Measurements from ENCODE around the gene TBPL1.
A peak's percentile ranks its signal among the peaks of the same experiment; 100 is the strongest.

Gene TBPL1

DNA sequence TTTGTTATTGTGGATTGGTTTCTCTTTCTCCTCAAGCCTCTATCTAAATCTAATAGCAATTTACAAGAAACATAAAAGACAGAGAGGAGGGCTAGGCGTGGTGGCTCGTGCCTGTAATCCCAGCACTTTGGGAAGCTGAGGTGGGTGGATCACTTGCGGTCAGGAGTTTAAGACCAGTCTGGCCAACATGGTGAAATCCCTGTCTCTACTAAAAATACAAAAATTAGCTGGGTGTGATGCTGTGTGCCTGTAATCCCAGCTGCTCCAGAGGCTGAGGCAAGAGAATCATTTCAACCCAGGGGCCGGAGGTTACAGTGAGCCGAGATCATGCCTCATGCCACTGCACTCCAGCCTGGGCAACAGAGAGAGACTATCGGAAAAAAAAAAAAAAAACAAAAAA lies 52.8 kb downstream of the TBPL1 start:
- no peak for DNase-seq (ENCODE audit: low read depth, low spot score)

DNA sequence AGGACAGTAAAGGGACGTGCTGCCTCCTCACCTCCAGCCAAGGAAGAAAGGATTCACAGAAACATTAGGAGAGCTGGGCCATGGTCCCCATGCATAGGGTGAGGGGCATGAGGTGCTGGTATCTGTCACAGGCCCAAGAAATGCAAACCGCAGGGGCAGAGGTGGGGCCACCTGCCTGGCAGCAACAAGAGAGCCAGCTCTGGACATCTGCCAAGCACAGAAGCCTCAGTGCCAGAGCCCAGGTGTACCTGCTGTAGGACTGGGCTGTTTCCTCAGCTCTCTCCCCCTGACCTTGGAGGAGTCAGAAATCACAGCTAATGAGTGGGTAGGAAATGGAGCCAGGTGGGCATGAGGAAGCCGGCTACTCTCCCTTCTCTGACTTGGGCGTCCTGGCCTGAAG lies 54.1 kb downstream of the TBPL1 start:
- no peak for DNase-seq (ENCODE audit: low read depth, low spot score)

DNA sequence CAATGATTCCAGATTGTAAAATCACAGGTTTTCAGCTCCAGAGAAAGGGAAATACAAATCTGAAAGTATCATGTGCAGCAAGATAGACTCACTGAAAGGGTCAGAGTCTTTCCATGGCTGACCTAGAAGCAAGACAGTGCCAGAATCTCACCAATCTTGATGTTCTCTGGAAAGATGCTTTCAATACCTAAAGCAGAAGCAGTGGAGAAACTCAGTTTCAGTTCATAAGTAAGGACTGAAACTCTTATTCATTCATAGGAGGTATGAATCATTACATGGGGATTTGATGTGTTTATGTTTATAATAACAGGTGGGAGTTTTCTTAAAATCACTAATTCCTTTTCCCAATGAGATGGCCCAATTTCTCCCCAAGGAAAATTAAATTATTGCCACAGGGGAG lies 56.9 kb downstream of the TBPL1 start:
- no peak for DNase-seq (ENCODE audit: low read depth, low spot score)

DNA sequence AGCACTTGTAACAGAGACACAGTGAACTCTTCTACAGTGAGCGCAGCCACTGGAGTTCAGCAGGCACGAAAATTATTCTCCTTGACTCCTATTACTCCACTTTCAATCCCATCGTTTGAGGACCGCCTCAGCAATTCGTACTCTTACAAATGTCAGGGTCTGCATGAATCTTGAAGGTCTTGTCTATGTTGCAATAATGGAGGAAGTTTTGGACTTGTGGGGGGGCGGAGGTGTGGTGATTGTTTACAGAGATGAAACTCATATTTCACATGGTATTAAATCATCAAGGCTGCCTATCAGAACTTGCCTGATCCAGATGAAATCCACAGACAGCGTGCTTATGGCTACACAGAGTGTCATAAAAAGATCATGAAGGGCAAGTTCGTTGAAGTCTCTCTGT lies 57.4 kb downstream of the TBPL1 start:
- no peak for DNase-seq (ENCODE audit: low read depth, low spot score)

DNA sequence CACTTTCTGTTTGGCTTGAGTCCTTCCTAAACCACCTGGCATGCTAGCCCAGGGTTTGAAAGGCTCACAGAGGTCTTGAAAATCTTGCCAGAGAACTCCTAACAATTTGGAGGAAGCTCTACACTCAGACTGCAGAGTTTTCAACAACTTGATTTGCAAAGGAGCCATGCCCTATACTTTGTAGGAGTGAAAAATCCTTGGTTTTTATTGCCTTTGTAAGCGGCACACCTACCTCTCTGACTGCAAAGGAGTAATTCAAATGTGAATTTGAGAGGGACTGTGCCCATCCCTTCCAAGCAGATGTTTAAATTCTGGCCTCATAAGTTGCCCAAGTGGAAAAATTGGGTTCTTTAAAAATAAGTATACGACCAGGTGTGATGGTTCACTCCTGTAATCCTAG lies 58.0 kb downstream of the TBPL1 start:
- DNase-seq (ENCODE audit: low read depth, low spot score): no peak

DNA sequence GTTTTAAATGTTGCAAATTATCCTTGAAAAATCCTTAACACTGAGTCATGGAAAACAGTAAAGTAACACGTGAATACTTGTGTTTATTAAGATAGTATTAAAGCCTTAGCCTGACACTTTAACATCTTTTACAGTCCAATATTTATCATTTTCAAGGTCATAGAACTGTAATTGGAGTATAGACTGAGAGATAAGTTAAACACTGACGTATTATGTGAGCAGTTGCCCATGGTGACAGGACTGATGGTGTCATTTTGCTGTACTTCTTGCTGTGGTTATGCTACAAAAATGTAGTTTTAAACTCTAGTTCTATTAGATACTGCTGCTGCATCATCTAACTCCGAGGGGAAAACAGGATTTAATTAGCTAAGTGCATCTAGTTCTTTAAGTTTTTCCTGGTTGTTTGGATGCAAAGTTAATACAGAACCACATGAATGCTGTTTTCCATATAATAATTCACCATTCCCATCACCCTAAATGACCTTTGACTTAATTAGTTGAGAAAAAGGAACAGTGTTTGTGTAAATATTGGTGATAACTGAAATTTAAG lies 61.6 kb downstream of the TBPL1 start:
- DNase-seq (ENCODE audit: low read depth, low spot score): no peak

DNA sequence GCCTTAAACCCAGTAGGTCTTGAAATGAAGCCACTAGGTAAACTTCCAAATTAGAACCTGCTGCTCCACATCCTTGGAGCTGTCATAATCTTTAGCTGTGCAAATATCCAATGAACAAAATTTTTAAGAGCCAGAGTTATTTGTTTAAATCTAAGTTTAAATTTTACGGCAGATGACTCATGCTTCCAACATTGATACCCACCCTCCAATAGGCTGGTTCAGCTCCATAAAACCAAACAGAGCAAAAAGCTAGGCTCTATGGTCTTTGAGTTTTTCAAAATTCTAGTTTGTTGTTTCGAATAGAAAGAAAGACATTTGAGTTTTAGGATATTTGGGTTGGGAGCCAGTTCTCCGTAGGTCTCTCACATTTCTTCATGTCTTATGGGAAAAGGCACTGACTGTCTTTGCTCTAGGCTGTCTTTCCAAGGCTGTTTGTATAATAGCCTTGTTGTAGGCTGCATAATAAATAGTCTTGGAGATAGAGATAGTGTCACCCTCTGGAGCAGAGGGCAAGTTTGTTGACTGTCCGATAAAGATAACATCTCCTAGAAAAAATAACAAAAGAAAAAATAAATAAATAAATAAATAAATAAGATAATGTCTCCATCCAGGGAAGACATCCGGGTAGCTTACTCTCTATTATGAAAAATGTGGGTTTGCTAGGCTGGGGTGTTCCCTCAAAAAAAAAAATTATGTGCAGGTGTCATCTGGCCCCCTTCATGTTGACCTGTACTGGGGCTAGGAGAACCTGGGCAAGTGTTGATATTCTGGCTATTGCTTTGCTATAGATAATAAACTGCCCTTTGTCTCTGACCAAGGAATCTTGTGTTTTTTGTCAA lies 62.9 kb downstream of the TBPL1 start:
- no peak for DNase-seq (ENCODE audit: low read depth, low spot score)

DNA sequence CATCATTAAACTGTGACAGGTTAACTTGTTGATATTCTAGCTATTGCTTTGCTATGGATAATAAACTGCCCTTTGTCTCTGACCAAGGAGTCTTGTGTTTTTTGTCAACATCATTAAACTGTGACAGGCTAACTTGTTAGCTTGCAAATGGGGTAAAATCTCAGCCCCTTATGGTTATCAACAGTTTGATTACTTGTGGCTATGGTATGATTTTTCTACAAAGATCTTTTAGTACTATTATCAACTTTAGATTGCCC lies 63.5 kb downstream of the TBPL1 start:
- DNase-seq (ENCODE audit: low read depth, low spot score): no peak

DNA sequence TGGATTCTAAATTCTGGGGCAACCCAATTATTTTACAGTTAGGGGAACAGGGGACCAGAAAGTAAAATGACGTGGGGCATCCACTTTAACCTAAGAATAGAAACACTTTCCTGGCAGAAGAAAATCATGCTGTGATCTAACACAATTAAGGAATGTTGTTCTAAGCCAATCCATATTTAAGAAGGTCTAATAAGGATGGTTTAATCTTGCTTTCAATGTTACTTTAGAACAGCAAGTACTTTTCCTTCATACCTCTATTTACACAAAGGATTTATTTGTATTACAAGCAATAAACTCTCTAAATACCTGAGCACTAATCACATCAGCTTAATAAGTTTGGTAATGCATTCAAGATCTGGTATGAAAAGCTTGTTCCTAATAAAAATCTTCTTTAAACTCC lies 67.0 kb downstream of the TBPL1 start:
- no peak for DNase-seq (ENCODE audit: low read depth, low spot score)

DNA sequence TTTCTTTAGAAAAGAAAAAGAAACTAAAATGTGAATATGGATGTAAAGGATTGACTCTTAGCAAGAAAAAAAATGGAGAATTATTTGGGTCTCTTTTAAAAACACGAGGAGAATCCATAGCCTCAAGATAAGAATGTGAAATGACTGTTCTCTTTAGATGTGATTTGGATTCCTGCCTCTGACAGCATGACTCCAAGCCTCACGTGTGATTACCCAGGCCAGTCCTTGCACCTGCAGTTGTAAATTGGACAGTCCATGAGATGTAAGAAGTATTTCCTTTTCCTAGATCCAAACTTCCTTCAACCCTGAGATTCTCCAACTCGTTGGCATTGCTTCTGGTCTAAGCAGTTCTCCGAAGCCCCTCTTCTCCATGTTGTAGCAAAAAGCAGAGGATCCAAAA lies 67.5 kb downstream of the TBPL1 start:
- DNase-seq (ENCODE audit: low read depth, low spot score): no peak

DNA sequence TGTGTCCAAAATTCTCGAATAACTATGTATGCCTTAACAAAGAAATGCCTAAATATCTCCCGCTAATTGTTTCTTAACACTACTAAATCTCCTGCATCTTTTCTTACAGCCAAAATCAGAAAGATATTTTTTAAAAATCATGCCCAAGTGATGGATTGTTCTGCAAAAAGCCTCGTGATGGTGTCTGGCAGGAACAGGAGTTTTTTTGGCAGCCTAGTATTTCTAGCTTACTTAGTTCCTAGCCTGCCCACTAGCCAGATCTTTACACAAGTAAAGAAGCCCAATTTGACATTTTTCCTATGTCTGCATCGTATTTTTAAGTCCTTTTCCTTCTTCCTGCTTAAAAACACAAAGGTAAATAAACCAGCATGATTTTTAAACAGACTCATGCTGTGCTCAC lies 67.9 kb downstream of the TBPL1 start:
- no peak for DNase-seq (ENCODE audit: low read depth, low spot score)

DNA sequence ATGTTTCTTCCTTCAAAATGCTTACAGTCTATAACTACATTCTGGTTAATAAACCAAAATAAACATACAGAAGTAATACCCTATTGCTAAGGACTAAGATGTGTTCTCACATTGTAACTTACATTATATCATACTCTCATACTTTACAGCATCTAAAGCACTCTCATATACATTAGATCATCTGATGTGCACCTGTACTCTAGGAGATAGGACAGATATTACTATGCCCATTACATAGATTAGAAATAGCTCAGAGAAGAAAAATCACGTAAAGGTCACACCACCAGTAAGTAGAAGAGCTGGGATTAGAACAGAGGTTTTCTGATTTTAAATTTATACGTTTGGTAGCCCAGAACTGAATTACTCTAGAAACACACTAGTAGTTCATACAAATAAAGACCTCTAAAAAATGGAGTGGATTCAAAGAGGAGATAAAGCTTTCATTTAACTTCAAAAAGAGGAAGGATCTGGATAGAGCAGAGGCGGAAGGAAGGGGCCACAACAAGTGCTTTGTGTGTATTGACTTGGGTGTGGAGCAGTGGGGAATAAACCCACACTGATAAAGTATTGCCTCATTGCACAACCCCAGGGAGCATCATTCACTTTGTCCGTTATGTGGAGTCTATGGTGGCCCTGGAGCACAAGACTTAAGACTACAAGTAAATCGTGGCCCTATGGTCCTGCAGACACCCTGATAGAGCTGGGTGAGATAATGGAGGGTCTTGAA lies 68.5 kb downstream of the TBPL1 start:
- no peak for DNase-seq (ENCODE audit: low read depth, low spot score)

DNA sequence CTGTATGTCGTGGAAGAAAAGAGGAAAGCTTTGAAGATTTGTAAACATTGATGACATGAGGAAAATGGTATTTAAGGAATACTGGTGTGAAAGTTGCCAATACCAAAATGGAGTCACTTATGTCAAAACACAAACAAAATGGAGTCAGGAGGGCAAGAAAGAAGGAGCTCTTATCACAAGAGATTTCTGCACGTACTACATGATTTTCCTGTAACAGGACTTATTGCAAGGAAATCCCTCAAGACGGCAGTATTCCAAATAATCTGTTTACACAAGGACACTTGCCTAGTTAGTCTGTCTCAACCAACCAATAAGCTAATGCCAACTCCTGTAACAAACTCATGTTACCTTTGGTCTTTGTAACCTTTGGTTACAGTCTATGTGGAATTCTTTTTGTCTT lies 69.6 kb downstream of the TBPL1 start:
- no peak for DNase-seq (ENCODE audit: low read depth, low spot score)

DNA sequence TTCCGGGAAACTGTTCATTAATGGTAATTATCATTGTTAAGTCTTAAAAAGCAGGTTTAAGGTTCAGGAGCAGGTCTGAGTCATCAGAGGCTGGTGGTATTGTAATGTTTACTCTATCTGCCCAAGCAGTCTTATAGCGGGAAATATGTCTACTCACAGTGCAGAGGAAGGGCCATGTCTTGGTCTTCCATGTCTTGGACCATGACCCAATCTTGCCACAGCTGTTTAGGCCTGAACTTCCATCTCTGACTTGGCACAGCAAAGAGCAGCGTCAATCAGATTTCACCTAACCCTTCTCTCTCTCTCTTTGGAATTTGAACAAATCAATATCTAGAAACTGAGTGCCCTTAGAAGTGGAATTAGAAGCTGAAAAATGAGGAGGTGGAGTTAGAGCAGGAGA lies 73.6 kb downstream of the TBPL1 start:
- peak; percentile 46 for DNase-seq (ENCODE audit: low read depth, low spot score)

DNA sequence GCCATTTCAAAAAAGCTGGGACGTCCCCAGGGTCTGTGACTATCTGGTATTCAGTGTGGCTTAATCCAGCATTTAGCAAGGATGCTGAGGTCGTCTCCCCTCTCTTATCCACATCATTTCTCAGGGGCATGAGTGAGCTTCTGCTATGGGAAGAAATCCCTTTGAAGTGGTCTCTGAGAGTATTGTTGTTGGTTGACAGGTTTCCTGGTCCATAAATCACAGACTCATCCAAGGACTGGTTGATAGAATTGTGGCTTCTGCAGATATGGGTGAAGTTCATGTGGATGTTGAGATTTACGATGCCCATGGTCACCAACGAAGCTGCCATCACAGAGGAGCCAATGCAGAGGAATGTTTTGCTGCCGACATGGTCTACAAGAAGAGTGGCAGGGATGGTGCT lies 75.4 kb downstream of the TBPL1 start:
- no peak for DNase-seq (ENCODE audit: low read depth, low spot score)

DNA sequence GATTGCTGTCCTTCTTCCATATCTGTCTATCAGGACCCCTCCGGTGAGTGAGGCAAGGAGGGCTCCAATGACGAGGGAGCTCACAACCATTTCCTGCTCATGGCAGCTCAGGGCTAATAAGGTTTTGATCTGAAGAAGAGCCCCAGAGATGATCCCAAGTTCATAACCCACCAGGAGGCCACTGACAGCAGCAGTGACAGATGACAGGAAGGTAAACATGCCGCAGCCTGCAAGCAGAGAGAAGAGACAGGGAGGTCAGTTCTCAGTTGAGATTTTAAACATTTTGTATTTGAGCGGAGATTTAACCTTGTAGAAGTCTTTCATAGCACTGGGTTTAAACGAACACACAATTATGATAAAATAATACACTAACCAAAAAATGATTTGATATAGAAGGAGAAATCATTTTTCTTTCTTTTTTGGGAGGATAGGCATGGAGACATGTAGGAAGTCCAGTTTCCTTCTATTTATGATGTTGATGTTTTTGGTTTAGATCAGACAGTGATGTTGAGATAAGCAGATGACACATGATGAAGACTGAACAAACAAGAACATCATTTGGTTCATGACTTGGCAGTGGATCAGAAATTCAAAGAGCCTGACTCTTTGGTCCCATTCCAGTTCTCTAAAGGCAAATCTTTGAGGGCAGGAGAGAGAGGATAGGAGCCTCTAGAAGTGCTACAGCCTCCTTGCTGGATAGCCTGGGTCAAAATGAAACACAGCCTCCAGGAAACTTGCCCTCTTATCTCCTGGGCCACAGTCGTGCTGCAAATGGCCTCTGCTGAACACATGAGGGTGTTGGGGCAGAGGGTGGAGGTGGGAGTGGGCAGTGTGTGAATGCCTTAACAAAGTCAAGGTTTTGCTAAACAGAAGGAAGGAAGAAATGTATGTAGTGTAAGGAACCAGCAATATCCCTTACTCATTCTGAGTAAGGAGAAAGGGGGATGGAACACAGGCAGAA lies 76.8 kb downstream of the TBPL1 start:
- DNase-seq (ENCODE audit: low read depth, low spot score): no peak

DNA sequence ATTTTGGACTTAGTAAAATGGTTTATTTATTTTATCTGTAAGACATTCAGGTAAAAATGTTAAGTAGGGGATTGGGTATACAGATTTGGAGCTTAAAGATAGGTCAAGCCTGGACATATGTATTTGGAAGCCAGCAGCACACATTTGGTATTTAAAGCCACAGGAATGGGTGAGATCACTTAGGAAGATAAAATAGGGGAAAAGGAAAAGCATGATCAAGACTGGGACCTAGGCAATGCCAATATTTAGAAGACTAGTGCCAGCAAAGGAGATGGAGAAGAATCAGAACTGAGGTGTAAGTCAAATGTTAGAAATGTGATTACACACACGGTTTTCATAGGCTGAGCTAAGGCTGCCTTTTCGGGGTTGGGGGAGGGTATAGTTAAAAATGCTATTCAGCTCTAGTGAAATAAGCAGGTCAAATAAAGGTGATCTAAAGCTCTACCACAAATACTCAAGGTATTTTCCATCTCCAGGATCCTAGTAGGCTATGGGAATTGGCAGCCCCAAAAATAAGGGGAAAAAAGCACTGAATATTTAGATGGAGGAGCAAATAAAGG lies 78.8 kb downstream of the TBPL1 start:
- DNase-seq (ENCODE audit: low read depth, low spot score): peak; percentile 79

DNA sequence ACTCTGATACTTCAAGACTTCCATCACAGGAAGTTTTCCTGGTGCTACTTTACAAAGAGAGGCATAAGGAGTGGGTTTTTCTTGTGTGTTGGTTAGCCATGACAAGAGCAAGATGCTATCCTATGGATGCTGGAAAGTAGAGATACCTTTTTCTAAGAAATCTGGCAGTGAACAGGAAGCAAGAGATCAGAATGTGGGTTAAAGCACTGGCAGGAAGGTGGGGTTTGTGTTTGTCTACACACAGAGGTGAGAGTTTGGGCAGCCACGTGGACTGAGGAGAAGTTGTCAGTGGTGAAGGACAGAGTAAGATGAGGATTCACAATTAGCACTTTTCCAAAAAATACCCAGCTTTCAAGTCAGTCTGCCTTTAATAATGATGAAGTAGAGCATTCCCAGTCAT lies 81.5 kb downstream of the TBPL1 start:
- no peak for DNase-seq (ENCODE audit: low read depth, low spot score)

DNA sequence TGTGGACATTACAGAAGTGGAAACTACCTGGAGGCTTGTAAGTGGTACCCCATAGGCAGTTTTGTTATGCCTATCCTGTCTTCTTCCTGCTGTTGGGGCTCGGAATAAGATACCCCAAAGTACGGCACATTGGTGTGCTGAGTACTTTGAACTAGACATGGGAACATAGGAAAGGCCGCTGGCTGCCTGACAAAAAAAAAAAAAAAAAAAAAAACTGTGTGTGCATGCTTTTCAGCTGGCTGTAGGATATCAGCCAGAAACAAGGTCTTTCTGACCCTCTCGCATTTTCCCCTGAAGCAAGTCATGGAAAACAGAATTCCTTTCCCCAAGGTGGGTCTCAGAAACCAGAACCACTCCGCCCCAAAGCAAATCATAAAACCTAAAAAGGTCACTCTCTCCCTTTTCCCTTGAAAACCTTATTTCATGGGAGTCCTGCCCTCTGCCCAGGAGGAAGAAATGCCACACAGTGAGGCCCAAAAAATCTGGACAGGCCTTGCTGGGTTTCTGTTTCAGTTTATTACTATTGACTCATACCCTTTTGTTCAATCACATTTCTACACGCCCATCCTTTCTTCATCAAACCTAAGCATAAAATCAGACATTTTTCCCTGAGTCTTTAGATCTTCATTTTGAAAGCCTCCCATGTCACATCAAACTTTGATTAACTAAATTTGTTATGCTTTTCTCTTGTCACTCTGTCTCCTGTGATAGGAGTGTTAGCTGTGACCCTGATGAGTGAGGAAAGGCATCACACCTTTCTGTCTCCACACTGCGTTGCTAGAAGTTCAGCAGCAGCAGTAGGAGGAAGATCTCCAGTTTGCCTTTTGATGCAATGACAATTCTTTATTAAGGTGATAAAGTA lies 82.2 kb downstream of the TBPL1 start:
- no peak for DNase-seq (ENCODE audit: low read depth, low spot score)

DNA sequence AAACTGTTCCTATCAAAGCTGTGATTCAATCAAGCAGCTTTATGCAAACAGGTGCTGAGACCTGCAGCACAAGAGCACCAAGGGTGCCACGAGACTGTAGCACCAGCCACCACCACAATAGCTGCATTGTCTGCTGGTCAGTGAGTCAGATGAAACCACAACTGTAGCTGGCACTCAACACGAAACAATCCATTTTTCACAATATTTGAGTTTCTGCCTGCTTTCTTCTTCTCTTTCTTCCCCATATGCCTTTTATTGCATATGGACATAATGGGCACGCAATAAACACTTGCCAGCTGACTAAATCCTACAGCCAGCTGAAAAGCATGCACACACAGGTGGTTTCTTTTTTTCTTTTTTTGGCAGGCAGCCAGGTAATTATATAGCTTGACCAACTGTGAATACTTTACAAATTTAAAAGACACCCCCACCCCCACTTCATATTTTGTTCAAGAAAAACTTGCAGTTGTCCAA lies 82.8 kb downstream of the TBPL1 start:
- DNase-seq (ENCODE audit: low read depth, low spot score): peak; percentile 83

DNA sequence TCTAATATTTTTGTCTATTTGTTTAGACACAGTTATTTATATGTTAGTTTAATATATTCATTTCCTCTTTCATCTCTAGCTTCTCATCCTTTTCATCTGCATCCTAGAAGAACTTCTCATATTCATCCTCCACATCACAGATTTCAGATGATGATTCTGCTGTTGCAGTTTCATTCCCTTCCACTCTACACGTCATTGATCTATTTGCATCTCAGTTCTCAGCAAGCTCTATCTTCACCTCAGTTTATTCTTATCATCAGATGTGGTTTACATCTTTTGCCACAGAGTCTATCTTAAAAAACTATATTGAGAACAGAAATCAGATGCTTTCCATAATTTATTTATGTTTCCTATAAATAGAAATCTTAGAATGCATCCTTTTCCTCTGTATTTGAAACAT lies 86.1 kb downstream of the TBPL1 start:
- DNase-seq (ENCODE audit: low read depth, low spot score): no peak

All from astrocyte of the hippocampus (primary cell).